Sigmoid colon (tissue), 7 donors: ENCODE data around the gene LRRIQ4. TPM values are rescaled to one million over a fixed set of nuclear protein-coding genes. Genes with fewer than 3 reads are reported as not detected.

Experiments
- DNase-seq: peaks from one replicate; pipeline ENCODE4 v3.0.0-alpha.2; 2019
- H3K27ac ChIP-seq, 4 donors: fragments of 200-600 bp; sonication (generic); one replicate each; pipeline ENCODE4 v1.5.1; 2016 to 2019; ENCODE audit warnings: mild to moderate bottlenecking in 1 of 4
- H3K27me3 ChIP-seq, 3 donors: fragments of 200-600 bp; sonication (generic); one replicate each; pipeline ENCODE4 v1.5.1; 2019; ENCODE audit warnings: mild to moderate bottlenecking in 1 of 3
- H3K36me3 ChIP-seq, 4 donors: fragments of 200-600 bp; sonication (generic); one replicate each; pipeline ENCODE4 v1.5.1; 2016 to 2019
- H3K4me1 ChIP-seq, 4 donors: fragments of 200-600 bp; sonication (generic); one replicate each; pipeline ENCODE4 v1.5.1; 2017 to 2019
- H3K4me3 ChIP-seq, 4 donors: fragments of 200-600 bp; sonication (generic); one replicate each; pipeline ENCODE4 v1.5.1; 2017 to 2019; ENCODE audit warnings: mild to moderate bottlenecking in 2 of 4, moderate library complexity in 1 of 4
- H3K9me3 ChIP-seq, 4 donors: fragments of 200-600 bp in 3 of 4; sonication (generic) in 3 of 4; one replicate each; pipeline versions ENCODE4 v1.5.1 to v1.6.1; 2013 to 2019
- CTCF ChIP-seq, 4 experiments: fragments of 450-650 bp in 3 of 4; fragments of 200-600 bp in 1 of 4; IDR thresholded peaks; one replicate each; pipeline ENCODE4 v1.5.1; 2016 to 2019; ENCODE audit warnings: antibody characterized with exemption in 4 of 4, mild to moderate bottlenecking in 3 of 4, moderate library complexity in 2 of 4
- EP300 ChIP-seq, 4 donors: sonication (generic); formaldehyde crosslinking; IDR thresholded peaks; one replicate each; pipeline ENCODE4 v1.6.1; 2017; ENCODE audit warnings: antibody characterized with exemption in 4 of 4
- POLR2A ChIP-seq, 2 donors: fragments of 450-650 bp; IDR thresholded peaks; one replicate each; pipeline ENCODE4 v1.6.1; 2016; ENCODE audit warnings: antibody characterized with exemption in 2 of 2, mild to moderate bottlenecking in 2 of 2, moderate library complexity in 2 of 2
- POLR2AphosphoS5 ChIP-seq, 4 donors: sonication (generic); formaldehyde crosslinking; IDR thresholded peaks; one replicate each; pipeline ENCODE4 v1.6.1; 2017; ENCODE audit warnings: antibody characterized with exemption in 4 of 4
- WGBS, 2 donors: extraction: QIAGEN DNeasy Blood & Tissue Kit; methylation state at CpG; one replicate each; pipeline ENCODE4 v1.1.7; 2013; 5-methylcytosine and 5-hydroxymethylcytosine counted together
- intact Hi-C: fragments of 100-400 bp; cut with DNase I; formaldehyde crosslinking; loops from one replicate; pipeline ENCODE4 v1.15.1; 2023
- polyA plus RNA-seq, 3 donors: library from polyadenylated mRNA; stranded (reverse); fragments of 200-250 nt; gene quantifications; one replicate each; pipeline ENCODE4 v1.2.3, GENCODE V29; 2013
- total RNA-seq, 4 donors: library from RNA; depleted of rRNA; stranded (reverse); fragments of >200 nt; gene quantifications; one replicate each; pipeline ENCODE4 v1.1.0, GENCODE V29; 2016
- donor health status: healthy with polysubstance abuse.
- donor health status: Bipolar disorder and iron deficiency.
- donor health status: healthy.

LRRIQ4 gene
- total and polyA plus RNA-seq, 7 donors, result not detected

- no peak for DNase-seq
- intact Hi-C loops, result no loop called here
- TF ChIP-seq POLR2AphosphoS5 (IDR thresholded peaks at IDR 0.05) (no peak), POLR2A (IDR thresholded peaks at IDR 0.05) (no peak), EP300 (IDR thresholded peaks at IDR 0.05) (no peak), CTCF (IDR thresholded peaks at IDR 0.05) (no peak)
- WGBS, 2 donors, result 16 to 57% methylated on average over 4 of the region's 4 CpGs
- Histone ChIP-seq H3K27ac (no peak overlapping the region), H3K27me3 (peaks cover 0 to 4% (median 0%) of the 10 kb centered on the region in 3 donors), H3K4me1 (peaks cover 0 to 9% (median 0%) of the 10 kb centered on the region in 4 donors), H3K4me3 (no peak overlapping the region), H3K36me3 (no peaks in the 10 kb centered on the region), H3K9me3 (no peaks in the 10 kb centered on the region)
These were observed 35.2 kb downstream of the LRRIQ4 start for GRCh38 chr3:169847896-169848295.

- no peaks in the 10 kb centered on the region for H3K9me3 ChIP-seq
- intact Hi-C loops, result no loop called here
- DNase-seq, result no peak
- H3K4me1 ChIP-seq, result peaks cover 0 to 9% (median 0%) of the 10 kb centered on the region in 4 donors
- H3K4me3 ChIP-seq, result no peak overlapping the region
- H3K36me3 ChIP-seq, result no peaks in the 10 kb centered on the region
- 97 to 99% methylated on average over 3 of the region's 3 CpGs for WGBS, 2 donors
- TF ChIP-seq EP300 (IDR thresholded peaks at IDR 0.05) (no peak), POLR2A (IDR thresholded peaks at IDR 0.05) (no peak), CTCF (IDR thresholded peaks at IDR 0.05) (no peak), POLR2AphosphoS5 (IDR thresholded peaks at IDR 0.05) (no peak)
- H3K27me3 ChIP-seq, result peaks cover 0 to 4% (median 0%) of the 10 kb centered on the region in 3 donors
- H3K27ac ChIP-seq, result no peak overlapping the region
These were observed 36.1 kb downstream of the LRRIQ4 start for GRCh38 chr3:169848741-169849140.

GRCh38 chr3:169850618-169851017, 37.9 kb downstream of the LRRIQ4 start:
- intact Hi-C loops, result no loop called here
- H3K4me3 ChIP-seq, result no peak overlapping the region

GRCh38 chr3:169855514-169855913, 42.8 kb downstream of the LRRIQ4 start:
- no peak overlapping the region for H3K27ac ChIP-seq
- intact Hi-C loops, result no loop called here
- peaks cover 0 to 4% (median 0%) of the 10 kb centered on the region in 3 donors for H3K27me3 ChIP-seq
- 92 to 95% methylated on average over 3 of the region's 3 CpGs for WGBS, 2 donors
- no peaks in the 10 kb centered on the region for H3K36me3 ChIP-seq
- H3K4me1 ChIP-seq, result peaks cover 0 to 9% (median 0%) of the 10 kb centered on the region in 4 donors
- TF ChIP-seq POLR2A (IDR thresholded peaks at IDR 0.05) (no peak), EP300 (IDR thresholded peaks at IDR 0.05) (no peak), POLR2AphosphoS5 (IDR thresholded peaks at IDR 0.05) (no peak), CTCF (IDR thresholded peaks at IDR 0.05) (no peak)
- no peaks in the 10 kb centered on the region for H3K9me3 ChIP-seq
- H3K4me3 ChIP-seq, result no peak overlapping the region
- DNase-seq, result no peak

More at GRCh38 chr3:169850618-169851017, 37.9 kb downstream of the LRRIQ4 start:
- Histone ChIP-seq H3K36me3 (no peaks in the 10 kb centered on the region), H3K27me3 (peaks cover 0 to 4% (median 0%) of the 10 kb centered on the region in 3 donors), H3K9me3 (no peaks in the 10 kb centered on the region), H3K4me1 (peaks cover 0 to 9% (median 0%) of the 10 kb centered on the region in 4 donors), H3K27ac (no peak overlapping the region)
- TF ChIP-seq POLR2A (IDR thresholded peaks at IDR 0.05) (no peak), EP300 (IDR thresholded peaks at IDR 0.05) (no peak), POLR2AphosphoS5 (IDR thresholded peaks at IDR 0.05) (no peak), CTCF (IDR thresholded peaks at IDR 0.05) (no peak)
- DNase-seq, result no peak

- Histone ChIP-seq H3K27me3 (peaks cover 0 to under 1% (median 0%) of the 10 kb centered on the region in 3 donors), H3K36me3 (no peaks in the 10 kb centered on the region), H3K27ac (no peak overlapping the region), H3K4me3 (no peak overlapping the region), H3K9me3 (no peaks in the 10 kb centered on the region), H3K4me1 (no peaks in the 10 kb centered on the region)
- TF ChIP-seq CTCF (IDR thresholded peaks at IDR 0.05), result no peak
- no peak for TF ChIP-seq POLR2AphosphoS5 (IDR thresholded peaks at IDR 0.05)
- no peak for TF ChIP-seq EP300 (IDR thresholded peaks at IDR 0.05)
- TF ChIP-seq POLR2A (IDR thresholded peaks at IDR 0.05), result no peak
- no peak for DNase-seq
- 66 to 92% methylated on average over 2 of the region's 2 CpGs for WGBS, 2 donors
- intact Hi-C loops, result no loop called here
These were observed 45.1 kb downstream of the LRRIQ4 start for GRCh38 chr3:169857811-169858210.
